HEK293T (cell line): Measurements from ENCODE around the gene HOXD11.

ENCODE experiments used
- BHLHE40 ChIP-seq: fragments of 450-650 bp; IDR thresholded peaks from 2 replicates; pipeline ENCODE4 v1.6.1; 2016; ENCODE audit warnings: mild to moderate bottlenecking, moderate library complexity, borderline replicate concordance
- CTBP1 ChIP-seq: fragments of 450-650 bp; IDR thresholded peaks from 2 replicates; pipeline ENCODE4 v1.6.1; 2016; ENCODE audit warnings: borderline replicate concordance
- ELF4 ChIP-seq: fragments of 450-650 bp; IDR thresholded peaks from 2 replicates; pipeline ENCODE4 v1.6.1; 2017; ENCODE audit warnings: antibody characterized with exemption
- FOXA1 ChIP-seq: fragments of 450-650 bp; IDR thresholded peaks from 2 replicates; pipeline ENCODE4 v1.6.1; 2016; ENCODE audit warnings: mild to moderate bottlenecking
- FOXM1 ChIP-seq: fragments of 450-650 bp; IDR thresholded peaks from 2 replicates; pipeline ENCODE4 v1.6.1; 2017; ENCODE audit warnings: mild to moderate bottlenecking, borderline replicate concordance
- HDGF ChIP-seq: fragments of 450-650 bp; IDR thresholded peaks from 2 replicates; pipeline ENCODE4 v1.6.1; 2017; ENCODE audit warnings: antibody characterized with exemption, borderline replicate concordance
- L3MBTL2 ChIP-seq: fragments of 450-650 bp; conservative IDR thresholded peaks from 2 replicates; pipeline ENCODE4 v1.6.1; 2016; ENCODE audit warnings: mild to moderate bottlenecking
- PKNOX1 ChIP-seq: fragments of 450-650 bp; IDR thresholded peaks from 2 replicates; pipeline ENCODE4 v1.6.1; 2016
- SP1 ChIP-seq: fragments of 450-650 bp; IDR thresholded peaks from 2 replicates; pipeline ENCODE4 v1.6.1; 2017
- SUZ12 ChIP-seq: fragments of 450-650 bp; IDR thresholded peaks from 2 replicates; pipeline ENCODE4 v1.6.1; 2016; ENCODE audit warnings: mild to moderate bottlenecking
- TARDBP ChIP-seq: fragments of 450-650 bp; IDR thresholded peaks from 2 replicates; pipeline ENCODE4 v1.6.1; 2016

- TF ChIP-seq FOXA1 = no peak
- no peak for TF ChIP-seq TARDBP
- TF ChIP-seq ELF4 = no peak
- TF ChIP-seq SP1 = no peak
- TF ChIP-seq HDGF = no peak
- TF ChIP-seq L3MBTL2 = peak; percentile 56; the same call in 1 of the 2 replicates
- no peak; the same call in 1 of the 2 replicates for TF ChIP-seq BHLHE40
- peak; percentile 54; the same call in 1 of the 2 replicates for TF ChIP-seq FOXM1
- no peak for TF ChIP-seq SUZ12
- peak; percentile 97 for TF ChIP-seq PKNOX1
- peak; percentile 96 for TF ChIP-seq CTBP1
These were observed at the start of gene HOXD11 for GRCh38 chr2:176106581-176107539.
